Activated naive CD8-positive, alpha-beta T cell (primary cell): ENCODE results near the gene UTRN.

ENCODE experiments used
- H3K27ac Mint-ChIP-seq: one replicate; pipeline ENCODE4 v1.8.0; 2021; ENCODE audit warnings: mixed read lengths
- H3K27me3 Mint-ChIP-seq: one replicate; pipeline ENCODE4 v1.8.0; 2021; ENCODE audit warnings: mixed read lengths
- H3K36me3 Mint-ChIP-seq: one replicate; pipeline ENCODE4 v1.8.0; 2021; ENCODE audit warnings: mixed read lengths
- H3K4me1 Mint-ChIP-seq: one replicate; pipeline ENCODE4 v1.8.0; 2021; ENCODE audit warnings: low read depth, mixed read lengths
- H3K4me3 Mint-ChIP-seq: one replicate; pipeline ENCODE4 v1.8.0; 2021; ENCODE audit warnings: mild to moderate bottlenecking, mixed read lengths
- H3K9me3 Mint-ChIP-seq: one replicate; pipeline ENCODE4 v1.8.0; 2021; ENCODE audit warnings: low read depth, mixed read lengths

UTRN gene

DNA sequence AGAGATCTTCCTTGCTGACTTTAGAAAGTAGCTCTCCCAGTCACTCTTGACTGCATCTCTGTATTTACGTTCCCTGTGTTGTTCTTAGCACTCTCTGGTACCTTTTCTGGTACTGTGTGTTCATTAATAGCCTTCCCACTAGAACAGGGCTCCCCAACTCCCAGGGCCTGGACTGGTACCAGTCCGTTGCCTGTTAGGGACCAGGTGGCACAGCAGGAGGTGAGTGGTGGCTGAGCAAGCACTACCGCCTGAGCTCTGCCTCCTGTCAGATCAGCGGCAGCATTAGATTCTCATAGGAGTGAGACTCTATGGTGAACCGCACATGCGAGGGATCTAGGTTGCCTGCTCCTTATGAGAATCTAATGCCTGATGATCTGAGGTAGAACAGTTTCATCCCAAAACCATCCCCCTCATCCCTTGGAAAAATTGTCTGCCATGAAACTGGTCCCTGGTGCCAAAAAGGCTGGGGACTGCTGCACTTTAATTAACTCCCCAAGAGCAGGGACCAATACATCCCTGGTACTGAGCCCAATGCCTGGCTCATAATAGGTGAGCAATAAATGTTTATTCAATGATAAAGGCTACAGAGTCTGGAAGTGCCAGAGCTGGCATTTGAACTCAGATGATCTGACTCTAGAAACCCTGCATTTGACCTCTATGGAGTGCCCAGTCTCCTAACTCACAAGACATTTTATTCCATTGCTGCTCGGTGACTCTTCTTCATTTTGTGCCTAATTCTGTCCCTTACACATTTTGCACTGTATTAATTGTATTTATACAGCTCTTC is 11.0 kb downstream of the UTRN start:
- no peak overlapping the region for H3K27ac Mint-ChIP-seq
- H3K9me3 Mint-ChIP-seq = no peaks in the 10 kb centered on the region
- H3K27me3 Mint-ChIP-seq = no peaks in the 10 kb centered on the region
- no peak overlapping the region for H3K4me3 Mint-ChIP-seq
- peaks cover 13% of the 10 kb centered on the region for H3K4me1 Mint-ChIP-seq
- H3K36me3 Mint-ChIP-seq = no peaks in the 10 kb centered on the region

DNA sequence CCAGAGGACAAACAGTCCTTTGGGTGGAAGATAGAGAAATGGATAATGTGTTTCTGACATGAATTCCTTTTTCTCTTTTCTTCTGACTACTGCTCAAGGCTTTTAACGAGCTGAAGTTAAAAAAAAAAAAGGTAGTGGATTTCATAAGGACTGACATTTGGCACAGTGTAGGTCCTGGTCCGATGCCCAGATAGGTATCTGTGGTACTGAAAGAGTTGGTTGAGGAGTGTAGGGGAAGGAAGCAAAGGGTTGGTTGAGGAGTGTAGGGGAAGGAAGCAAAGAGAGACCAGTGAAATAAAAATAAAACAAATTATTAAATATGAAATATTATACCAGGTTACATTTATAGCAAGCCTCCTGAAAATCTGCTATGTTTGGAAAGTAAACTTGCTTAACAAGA is 11.8 kb downstream of the UTRN start:
- H3K4me1 Mint-ChIP-seq = peaks cover 13% of the 10 kb centered on the region
- H3K36me3 Mint-ChIP-seq = no peaks in the 10 kb centered on the region
- no peak overlapping the region for H3K4me3 Mint-ChIP-seq
- no peak overlapping the region for H3K27ac Mint-ChIP-seq
- no peaks in the 10 kb centered on the region for H3K9me3 Mint-ChIP-seq
- H3K27me3 Mint-ChIP-seq = no peaks in the 10 kb centered on the region

DNA sequence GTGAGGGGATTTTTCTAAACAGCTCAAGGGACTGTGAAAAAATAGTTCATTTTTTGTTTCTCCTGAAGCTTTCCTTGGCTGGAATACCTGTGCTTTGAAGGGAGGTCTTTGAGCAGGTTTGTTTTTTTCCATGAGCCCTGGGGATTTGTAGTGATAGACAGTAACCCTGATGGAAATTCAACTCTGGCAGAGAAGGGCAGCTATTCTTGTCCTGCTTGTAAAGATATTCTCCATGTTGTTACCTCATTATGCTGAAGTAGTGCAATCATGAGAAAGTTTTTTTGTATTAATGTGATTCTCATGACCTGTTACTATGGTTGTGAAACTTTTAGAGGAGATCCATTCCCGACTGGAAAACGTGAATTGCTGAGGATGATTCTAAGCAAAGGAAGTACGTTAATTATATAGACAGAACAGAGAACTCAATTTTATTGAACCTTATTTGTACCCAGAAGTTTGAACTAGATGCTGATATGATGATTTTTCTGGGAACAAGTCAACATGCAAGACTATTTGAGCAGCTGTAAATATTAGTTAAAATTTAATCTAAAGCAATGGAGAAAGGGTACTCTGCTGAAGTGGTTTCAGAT is 12.5 kb downstream of the UTRN start:
- Mint-ChIP-seq H3K4me1 (peaks cover 13% of the 10 kb centered on the region), H3K27me3 (no peaks in the 10 kb centered on the region), H3K9me3 (no peaks in the 10 kb centered on the region), H3K4me3 (no peak overlapping the region), H3K36me3 (no peaks in the 10 kb centered on the region), H3K27ac (no peak overlapping the region)

DNA sequence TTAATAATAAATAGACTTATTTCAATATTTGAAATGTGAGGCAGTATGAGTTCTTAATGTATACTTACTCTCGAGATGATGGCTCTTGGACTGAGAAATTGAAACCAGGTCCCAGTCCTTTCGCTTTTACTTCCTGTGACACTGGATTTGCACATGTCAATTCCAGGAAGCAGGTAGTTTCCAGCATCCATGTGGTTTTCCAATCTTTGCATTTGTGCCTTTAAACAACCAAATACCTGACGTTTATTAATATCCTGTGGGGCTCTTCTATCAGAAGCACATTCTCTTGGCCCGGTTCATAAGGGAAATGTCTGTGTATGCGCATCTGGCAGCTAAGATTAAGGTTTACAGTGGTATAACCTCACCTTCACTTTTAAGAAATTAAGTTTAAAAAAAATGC is 13.1 kb downstream of the UTRN start:
- H3K36me3 Mint-ChIP-seq = no peaks in the 10 kb centered on the region
- H3K4me3 Mint-ChIP-seq = no peak overlapping the region
- no peaks in the 10 kb centered on the region for H3K9me3 Mint-ChIP-seq
- H3K4me1 Mint-ChIP-seq = peaks cover 13% of the 10 kb centered on the region
- H3K27me3 Mint-ChIP-seq = no peaks in the 10 kb centered on the region
- H3K27ac Mint-ChIP-seq = no peak overlapping the region

DNA sequence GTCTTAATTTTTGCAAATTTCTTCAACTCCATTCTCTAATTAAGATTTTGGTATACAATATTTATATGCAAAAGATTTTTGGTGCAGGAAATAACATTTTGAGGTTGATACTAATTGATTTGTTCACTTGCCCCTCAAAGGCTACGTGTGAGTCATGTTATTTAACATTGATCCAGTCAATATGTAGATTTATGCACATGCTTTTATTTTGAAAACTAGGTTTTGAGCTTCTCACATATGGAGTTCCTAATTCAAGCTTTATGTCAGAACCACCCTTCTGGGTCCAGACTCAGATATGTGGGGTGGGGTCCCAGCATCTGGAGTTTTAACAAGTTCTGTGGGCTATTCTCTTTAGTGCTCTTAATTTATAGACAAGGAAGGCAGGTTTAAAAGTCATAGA is 13.8 kb downstream of the UTRN start:
- no peak overlapping the region for H3K4me3 Mint-ChIP-seq
- peaks cover 13% of the 10 kb centered on the region for H3K4me1 Mint-ChIP-seq
- H3K27ac Mint-ChIP-seq = no peak overlapping the region
- no peaks in the 10 kb centered on the region for H3K36me3 Mint-ChIP-seq
- H3K27me3 Mint-ChIP-seq = no peaks in the 10 kb centered on the region
- H3K9me3 Mint-ChIP-seq = no peaks in the 10 kb centered on the region

DNA sequence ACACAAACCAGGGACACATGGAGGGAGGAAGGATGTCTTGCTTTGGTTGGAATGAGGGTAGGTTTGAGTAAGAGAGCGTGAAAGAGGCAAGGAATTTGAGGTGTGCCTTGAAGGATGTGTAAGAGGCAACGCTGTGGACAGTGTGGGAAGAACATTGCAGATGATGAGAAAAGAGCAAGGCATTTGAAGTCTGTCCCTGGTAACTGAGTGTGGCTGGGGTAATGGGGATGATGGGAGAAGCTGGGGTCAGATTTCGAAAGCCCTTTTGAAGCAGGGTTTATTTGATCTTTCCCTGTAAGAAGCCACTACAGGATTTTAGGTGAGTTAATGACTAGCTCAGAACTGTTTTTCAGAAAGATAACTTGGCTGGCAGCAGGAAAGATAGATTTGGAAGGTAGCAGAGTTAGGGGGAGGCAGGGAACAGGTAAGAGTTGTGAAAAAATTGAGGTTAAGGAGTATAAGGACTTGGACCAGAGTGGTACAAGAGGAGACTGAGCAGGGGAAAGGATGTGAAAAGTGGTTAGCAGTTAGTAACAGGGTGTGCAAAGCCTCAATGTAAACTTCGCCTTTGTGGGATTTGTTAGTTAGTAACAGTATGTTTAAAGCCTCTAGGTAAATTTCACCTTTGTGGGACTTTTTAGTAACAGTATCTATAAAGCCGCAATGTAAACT is 17.7 kb downstream of the UTRN start:
- Mint-ChIP-seq H3K9me3 (no peaks in the 10 kb centered on the region), H3K4me1 (peaks cover 9% of the 10 kb centered on the region), H3K27me3 (no peaks in the 10 kb centered on the region), H3K27ac (no peak overlapping the region), H3K4me3 (no peak overlapping the region), H3K36me3 (no peaks in the 10 kb centered on the region)

DNA sequence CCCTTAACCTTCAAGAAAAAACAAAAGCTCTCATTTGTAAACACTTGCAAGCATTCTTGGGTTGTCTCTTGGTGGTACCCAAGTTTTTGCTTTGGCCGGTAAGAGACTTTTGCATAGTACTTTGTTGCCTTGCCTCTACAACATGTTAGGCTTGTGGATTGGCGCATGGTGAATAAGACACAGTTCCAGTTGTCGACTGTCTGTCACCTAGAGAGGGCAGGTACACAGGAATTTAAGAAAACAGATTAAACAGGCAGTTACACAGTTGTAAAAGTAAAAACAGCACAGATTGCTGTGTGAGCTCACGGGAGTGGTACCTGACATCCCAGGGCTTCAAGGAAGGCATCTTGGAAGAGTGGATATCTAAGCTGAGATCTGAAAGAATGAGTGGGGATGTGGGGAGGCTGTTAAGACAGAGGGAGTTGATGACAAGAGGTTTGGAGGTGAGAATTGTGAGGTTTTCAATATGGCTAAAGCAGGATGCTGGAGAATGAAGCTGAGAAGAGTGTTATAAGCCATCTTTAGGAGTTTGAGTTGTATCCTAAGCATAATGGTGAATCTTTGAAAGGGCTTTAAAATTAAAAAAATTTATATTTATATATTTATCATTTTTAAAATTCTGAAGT is 19.2 kb downstream of the UTRN start:
- no peaks in the 10 kb centered on the region for H3K36me3 Mint-ChIP-seq
- peaks cover 4% of the 10 kb centered on the region for H3K4me1 Mint-ChIP-seq
- no peaks in the 10 kb centered on the region for H3K27me3 Mint-ChIP-seq
- no peaks in the 10 kb centered on the region for H3K9me3 Mint-ChIP-seq
- H3K4me3 Mint-ChIP-seq = no peak overlapping the region
- H3K27ac Mint-ChIP-seq = no peak overlapping the region

DNA sequence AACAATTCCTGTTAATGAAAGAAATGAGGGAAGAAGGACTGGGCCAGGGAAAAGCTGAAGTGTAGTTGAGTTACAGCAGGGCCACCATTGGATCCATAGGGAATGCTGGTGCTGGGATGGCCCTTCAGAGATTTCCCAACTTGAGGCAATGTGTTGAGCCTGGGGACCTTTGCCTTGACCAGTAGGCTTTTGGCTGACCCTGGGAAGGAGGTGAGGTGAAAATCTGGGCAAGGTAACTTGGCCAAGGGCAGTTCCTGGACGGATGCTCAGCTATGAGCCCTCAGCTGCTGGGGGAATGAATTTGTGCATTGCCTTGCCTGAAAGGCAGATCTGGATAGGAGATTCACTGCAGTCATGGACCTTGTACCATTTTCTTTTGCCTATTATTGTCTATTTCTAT is 20.4 kb downstream of the UTRN start:
- Mint-ChIP-seq H3K9me3 (no peaks in the 10 kb centered on the region), H3K27me3 (no peaks in the 10 kb centered on the region), H3K4me1 (peaks cover 4% of the 10 kb centered on the region), H3K4me3 (no peak overlapping the region), H3K27ac (no peak overlapping the region), H3K36me3 (no peaks in the 10 kb centered on the region)

DNA sequence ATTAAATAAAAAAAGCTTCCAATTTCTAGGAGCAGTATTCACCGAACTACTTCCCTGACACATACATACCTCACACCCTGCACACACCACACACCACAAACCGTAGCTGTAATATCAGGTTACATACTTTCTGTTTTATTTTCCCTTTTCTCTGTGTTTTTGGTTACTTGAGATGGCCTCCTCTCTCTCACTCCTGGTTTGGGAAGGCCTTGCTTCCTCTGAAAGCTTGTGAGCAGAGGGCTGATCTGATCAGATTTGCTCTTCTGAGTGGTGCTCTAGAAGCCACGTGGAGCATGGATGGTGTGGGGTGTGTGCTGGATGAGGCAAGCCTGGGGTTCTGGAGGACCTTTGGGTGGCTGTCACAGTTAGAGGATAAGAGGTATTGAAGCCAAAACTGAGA is 20.9 kb downstream of the UTRN start:
- no peaks in the 10 kb centered on the region for H3K36me3 Mint-ChIP-seq
- peak overlapping the region; percentile 13 for H3K27ac Mint-ChIP-seq
- no peaks in the 10 kb centered on the region for H3K27me3 Mint-ChIP-seq
- no peak overlapping the region for H3K4me3 Mint-ChIP-seq
- peaks cover 4% of the 10 kb centered on the region for H3K4me1 Mint-ChIP-seq
- H3K9me3 Mint-ChIP-seq = no peaks in the 10 kb centered on the region

DNA sequence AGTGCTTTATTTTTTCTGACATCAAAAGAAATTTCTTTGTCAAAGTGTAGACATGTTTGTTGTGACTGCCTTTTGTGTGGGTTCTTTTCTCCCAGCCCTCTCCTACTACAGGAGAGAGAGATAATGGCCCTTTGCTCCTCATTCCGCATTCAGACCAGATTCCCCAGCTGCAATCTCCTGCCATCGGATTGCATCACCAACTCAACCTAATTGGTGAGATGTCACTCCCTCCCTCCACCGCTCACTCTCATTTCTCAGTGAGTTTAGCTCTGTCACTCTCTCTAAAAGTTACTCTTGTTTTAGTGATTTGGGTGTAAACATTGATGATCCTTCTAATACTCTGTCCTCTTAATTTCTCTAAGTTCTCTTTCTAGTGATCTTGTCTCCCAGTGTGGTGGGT is 22.7 kb downstream of the UTRN start:
- no peaks in the 10 kb centered on the region for H3K36me3 Mint-ChIP-seq
- H3K4me3 Mint-ChIP-seq = no peak overlapping the region
- H3K27ac Mint-ChIP-seq = no peak overlapping the region
- H3K4me1 Mint-ChIP-seq = peaks cover 4% of the 10 kb centered on the region
- H3K9me3 Mint-ChIP-seq = no peaks in the 10 kb centered on the region
- H3K27me3 Mint-ChIP-seq = no peaks in the 10 kb centered on the region

DNA sequence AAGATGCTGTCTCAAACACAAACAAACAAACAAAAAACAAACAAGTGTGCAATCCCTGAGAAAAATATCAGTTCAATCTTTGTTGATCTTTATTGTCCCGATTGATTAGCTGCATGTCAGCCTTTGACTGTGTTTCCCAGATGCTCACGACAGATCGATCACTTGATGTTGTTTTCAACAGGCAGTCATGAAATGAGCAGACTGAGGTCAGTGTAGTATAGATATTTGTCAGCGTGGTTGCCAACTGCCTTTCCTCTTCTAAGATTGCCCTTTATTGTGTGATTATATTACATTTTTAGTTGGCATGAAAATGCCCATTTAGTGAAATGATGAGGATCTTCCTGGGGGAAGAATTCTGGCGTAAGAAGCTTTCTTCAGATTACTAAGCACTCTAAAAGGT is 25.6 kb downstream of the UTRN start:
- Mint-ChIP-seq H3K4me1 (peaks cover 4% of the 10 kb centered on the region), H3K9me3 (no peaks in the 10 kb centered on the region), H3K4me3 (no peak overlapping the region), H3K27ac (no peak overlapping the region), H3K27me3 (no peaks in the 10 kb centered on the region), H3K36me3 (no peaks in the 10 kb centered on the region)

DNA sequence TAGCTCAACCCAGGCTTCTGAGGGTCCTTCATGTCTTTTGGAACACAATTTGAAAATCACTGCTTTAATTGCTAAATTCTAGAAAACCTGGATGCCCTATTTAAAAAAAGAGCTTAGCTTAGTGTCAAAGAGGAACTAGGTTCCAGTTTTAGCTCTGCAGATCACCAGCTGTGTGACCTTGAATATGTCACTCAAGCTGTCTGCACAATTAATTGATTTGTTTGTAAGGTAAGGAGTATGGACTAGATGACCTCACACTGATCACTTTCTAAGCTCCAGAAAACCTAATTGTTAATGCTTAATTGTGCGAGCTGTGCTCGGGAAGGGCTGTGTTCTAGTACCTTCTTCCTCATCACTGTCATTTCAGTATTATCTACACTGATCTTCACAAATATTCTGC is 26.2 kb downstream of the UTRN start:
- H3K27ac Mint-ChIP-seq = no peak overlapping the region
- no peaks in the 10 kb centered on the region for H3K4me1 Mint-ChIP-seq
- H3K9me3 Mint-ChIP-seq = no peaks in the 10 kb centered on the region
- no peak overlapping the region for H3K4me3 Mint-ChIP-seq
- H3K27me3 Mint-ChIP-seq = no peaks in the 10 kb centered on the region
- no peaks in the 10 kb centered on the region for H3K36me3 Mint-ChIP-seq

DNA sequence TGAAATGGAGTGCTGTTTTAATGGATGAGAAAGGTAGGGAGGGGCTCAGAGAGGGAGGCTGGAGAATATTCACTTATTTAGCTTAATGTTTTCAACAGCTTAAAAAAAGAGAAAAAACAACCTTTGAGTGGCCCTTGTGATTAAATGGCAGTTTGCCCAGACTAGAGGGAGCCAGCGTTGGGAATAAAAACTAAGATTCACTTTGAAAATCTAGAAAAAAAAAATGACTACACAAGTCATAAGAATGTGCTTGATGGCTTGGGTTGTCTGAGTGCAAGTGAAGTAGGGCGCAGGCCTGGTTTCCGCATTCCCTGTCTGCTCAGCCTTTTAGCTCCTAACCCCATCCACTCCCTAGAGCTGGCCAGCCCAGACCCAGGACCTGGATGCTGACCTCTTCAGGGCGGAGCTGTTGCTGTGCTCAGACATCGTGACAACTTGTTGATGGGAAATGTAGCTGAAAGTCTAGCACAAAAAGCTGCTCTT is 28.9 kb downstream of the UTRN start:
- Mint-ChIP-seq H3K36me3 (no peaks in the 10 kb centered on the region), H3K9me3 (no peaks in the 10 kb centered on the region), H3K4me3 (no peak overlapping the region), H3K27ac (no peak overlapping the region), H3K4me1 (no peaks in the 10 kb centered on the region), H3K27me3 (no peaks in the 10 kb centered on the region)

DNA sequence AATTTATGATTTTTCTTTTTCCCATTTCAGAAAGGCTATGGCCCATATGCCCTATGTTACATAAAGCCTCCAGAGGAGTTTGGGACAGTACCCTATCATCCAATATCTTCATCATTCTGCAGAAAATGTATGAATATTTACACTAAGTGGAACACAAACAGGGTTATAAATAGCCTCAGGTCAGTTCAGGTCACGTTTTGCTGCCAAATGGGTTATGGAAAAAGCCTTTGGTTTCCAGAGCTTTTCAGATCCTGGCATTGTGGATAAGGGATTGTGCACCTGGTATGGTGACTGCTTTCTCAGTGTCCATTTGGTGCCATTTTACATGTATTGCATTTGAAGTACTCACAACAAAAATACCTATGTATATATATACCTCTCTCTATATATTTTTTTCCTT is 29.4 kb downstream of the UTRN start:
- H3K27me3 Mint-ChIP-seq = no peaks in the 10 kb centered on the region
- H3K4me1 Mint-ChIP-seq = no peaks in the 10 kb centered on the region
- no peak overlapping the region for H3K4me3 Mint-ChIP-seq
- no peaks in the 10 kb centered on the region for H3K9me3 Mint-ChIP-seq
- H3K36me3 Mint-ChIP-seq = no peaks in the 10 kb centered on the region
- H3K27ac Mint-ChIP-seq = no peak overlapping the region
